Keratinocyte (primary cell): ENCODE measurements around the gene NT5C1A. TPM values are rescaled to one million over a fixed set of nuclear protein-coding genes. Genes with fewer than 3 reads are reported as not detected.

Experiments
- DNase-seq: peaks from one replicate; pipeline ENCODE4 v3.0.0-alpha.2; 2011; ENCODE audit warnings: low read depth, missing footprints, low spot score
- FAIRE-seq: peaks from 2 replicates; lab custom pipeline; 2011; peaks lifted over from hg19 to GRCh38; lab: Jason Lieb, UNC
- H2AFZ ChIP-seq: 2 replicates; pipeline ENCODE4 v1.6.0; 2012; ENCODE audit warnings: low read length, control low read depth, inconsistent platforms; ENCODE audit not compliant: control insufficient read depth
- H3K27ac ChIP-seq: 2 replicates; pipeline ENCODE4 v1.5.1; 2011; ENCODE audit warnings: low read length; ENCODE audit not compliant: control insufficient read depth, insufficient read depth
- H3K27me3 ChIP-seq: 3 replicates; pipeline ENCODE4 v1.6.0; 2011; ENCODE audit warnings: low read length; ENCODE audit not compliant: control insufficient read depth, insufficient read depth; ENCODE audit errors: extremely low read depth
- H3K36me3 ChIP-seq, 2 experiments: 2 replicates in 1 of 2; 3 replicates in 1 of 2; pipeline ENCODE4 v1.5.1; 2011; ENCODE audit warnings: low read length in 2 of 2, mild to moderate bottlenecking in 1 of 2; ENCODE audit not compliant: control insufficient read depth in 2 of 2, insufficient read depth in 2 of 2; ENCODE audit errors: extremely low read depth in 1 of 2
- H3K4me1 ChIP-seq: 3 replicates; pipeline ENCODE4 v1.5.1; 2011; ENCODE audit warnings: low read length; ENCODE audit not compliant: control insufficient read depth, insufficient read depth; ENCODE audit errors: extremely low read depth
- H3K4me2 ChIP-seq: 3 replicates; pipeline ENCODE4 v1.6.0; 2011; ENCODE audit warnings: low read depth, low read length; ENCODE audit not compliant: control insufficient read depth, insufficient read depth; ENCODE audit errors: extremely low read depth
- H3K4me3 ChIP-seq, 3 experiments: fragments of 200-600 bp in 1 of 3; sonication (generic) in 1 of 3; 2 replicates in 2 of 3; 3 replicates in 1 of 3; pipeline ENCODE4 v1.5.1; 2011 to 2016; ENCODE audit warnings: low read length in 3 of 3, mild to moderate bottlenecking in 3 of 3, control low read depth in 2 of 3, inconsistent platforms in 1 of 3, low read depth in 1 of 3, mixed read lengths in 1 of 3, mixed run types in 1 of 3, moderate library complexity in 1 of 3; ENCODE audit not compliant: control insufficient read depth in 2 of 3, insufficient read depth in 2 of 3; ENCODE audit errors: extremely low read depth in 1 of 3
- H3K79me2 ChIP-seq: 2 replicates; pipeline ENCODE4 v1.6.0; 2012; ENCODE audit warnings: low read length; ENCODE audit not compliant: control insufficient read depth, insufficient read depth
- H3K9ac ChIP-seq: 3 replicates; pipeline ENCODE4 v1.6.0; 2011; ENCODE audit warnings: low read length; ENCODE audit not compliant: control insufficient read depth, insufficient read depth; ENCODE audit errors: extremely low read depth
- H3K9me1 ChIP-seq: 3 replicates; pipeline ENCODE4 v1.6.0; 2011; ENCODE audit warnings: low read length; ENCODE audit not compliant: control insufficient read depth, insufficient read depth; ENCODE audit errors: extremely low read depth
- H3K9me3 ChIP-seq: 2 replicates; pipeline ENCODE4 v1.5.1; 2012; ENCODE audit warnings: low read depth, low read length; ENCODE audit not compliant: control insufficient read depth
- H4K20me1 ChIP-seq: 3 replicates; pipeline ENCODE4 v1.6.0; 2011; ENCODE audit warnings: low read length; ENCODE audit not compliant: control insufficient read depth, insufficient read depth; ENCODE audit errors: extremely low read depth
- EZH2 ChIP-seq: IDR thresholded peaks from one replicate; pipeline ENCODE4 v1.6.1; 2012; ENCODE audit warnings: inconsistent platforms, mild to moderate bottlenecking, low read length, moderate library complexity
- dilution Hi-C: fragments of 300-500 bp; cut with MboI; formaldehyde crosslinking; loops from one replicate; pipeline ENCODE4 v1.7.0; 2020; ENCODE audit warnings: low sequenced_read_pairs; ENCODE audit not compliant: extremely low pct_ligation_motif_present
- polyA plus RNA-seq, 5 experiments: library from polyadenylated mRNA; depleted of rRNA in 3 of 5; stranded (reverse) in 3 of 5; stranded (forward) in 1 of 5; unstranded in 1 of 5; fragments of >200 nt; gene quantifications; 1 replicate in 1 of 5; 2 replicates in 3 of 5; 3 replicates in 1 of 5; pipeline versions ENCODE4 v1.2.1 to v1.2.3, GENCODE V29; 2011 to 2012; ENCODE audit warnings: missing spikeins in 2 of 5, low read depth in 1 of 5, low replicate concordance in 1 of 5
- TF ChIP-seq, protein P1 (sequence below), 3 experiments: IDR thresholded peaks in 1 of 3; conservative IDR thresholded peaks in 1 of 3; optimal IDR thresholded peaks in 1 of 3; 2 replicates in 2 of 3; 3 replicates in 1 of 3; pipeline versions ENCODE3 to v1.5.1; 2011; ENCODE audit warnings: low read length in 3 of 3, mild to moderate bottlenecking in 3 of 3, moderate library complexity in 2 of 3, control low read depth in 1 of 3, inconsistent platforms in 1 of 3; ENCODE audit not compliant: insufficient read depth in 2 of 3; ENCODE audit errors: extremely low read depth in 1 of 3

Gene NT5C1A
- polyA plus RNA-seq, 1 donor (not counting 4 experiments of a cell fraction or from before 2014, with no cell fraction given): not detected

DNA sequence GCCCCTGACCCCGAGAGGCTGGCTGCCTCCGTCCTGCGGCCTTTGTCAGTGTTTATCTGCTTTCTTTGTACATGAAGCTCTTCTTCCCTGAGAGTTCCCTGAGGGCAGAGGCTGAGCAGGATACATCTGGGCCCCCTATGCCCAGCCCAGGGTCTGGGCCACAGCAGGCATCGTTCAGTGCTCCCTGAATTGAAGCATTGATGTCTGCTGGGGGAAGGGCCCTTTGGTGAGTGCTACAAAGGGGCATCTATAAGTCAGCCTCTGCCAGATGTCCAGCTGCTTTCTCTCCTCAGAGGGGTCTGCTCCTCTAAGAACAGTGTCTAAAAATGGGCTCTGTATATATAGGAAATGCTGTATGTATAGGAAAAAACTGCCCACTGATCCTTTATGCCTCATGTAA is 34.5 kb downstream of the NT5C1A start:
- Histone ChIP-seq H3K4me2 (no peak overlapping the region), H2AFZ (no peak overlapping the region), H3K27ac (no peak overlapping the region), H3K4me1 (no peaks in the 10 kb centered on the region), H4K20me1 (no peaks in the 10 kb centered on the region), H3K4me3 (no peak overlapping the region), H3K36me3 (no peaks in the 10 kb centered on the region), H3K9ac (no peak overlapping the region), H3K9me3 (no peaks in the 10 kb centered on the region), H3K9me1 (no peaks in the 10 kb centered on the region), H3K27me3 (peaks cover 58% of the 10 kb centered on the region), H3K79me2 (no peaks in the 10 kb centered on the region)
- dilution Hi-C loops: no loop called here
- no peak for TF ChIP-seq EZH2
- TF ChIP-seq, protein P1, sequence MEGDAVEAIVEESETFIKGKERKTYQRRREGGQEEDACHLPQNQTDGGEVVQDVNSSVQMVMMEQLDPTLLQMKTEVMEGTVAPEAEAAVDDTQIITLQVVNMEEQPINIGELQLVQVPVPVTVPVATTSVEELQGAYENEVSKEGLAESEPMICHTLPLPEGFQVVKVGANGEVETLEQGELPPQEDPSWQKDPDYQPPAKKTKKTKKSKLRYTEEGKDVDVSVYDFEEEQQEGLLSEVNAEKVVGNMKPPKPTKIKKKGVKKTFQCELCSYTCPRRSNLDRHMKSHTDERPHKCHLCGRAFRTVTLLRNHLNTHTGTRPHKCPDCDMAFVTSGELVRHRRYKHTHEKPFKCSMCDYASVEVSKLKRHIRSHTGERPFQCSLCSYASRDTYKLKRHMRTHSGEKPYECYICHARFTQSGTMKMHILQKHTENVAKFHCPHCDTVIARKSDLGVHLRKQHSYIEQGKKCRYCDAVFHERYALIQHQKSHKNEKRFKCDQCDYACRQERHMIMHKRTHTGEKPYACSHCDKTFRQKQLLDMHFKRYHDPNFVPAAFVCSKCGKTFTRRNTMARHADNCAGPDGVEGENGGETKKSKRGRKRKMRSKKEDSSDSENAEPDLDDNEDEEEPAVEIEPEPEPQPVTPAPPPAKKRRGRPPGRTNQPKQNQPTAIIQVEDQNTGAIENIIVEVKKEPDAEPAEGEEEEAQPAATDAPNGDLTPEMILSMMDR (optimal IDR thresholded peaks at IDR 0.05 in 1 of 3, IDR thresholded peaks at IDR 0.05 in 1 of 3, conservative IDR thresholded peaks at IDR 0.05 in 1 of 3; ENCODE audit: extremely low read depth in 1 of 3, insufficient read depth in 2 of 3, low read length in 3 of 3): no peak
- FAIRE-seq (no peak), DNase-seq (no peak)

DNA sequence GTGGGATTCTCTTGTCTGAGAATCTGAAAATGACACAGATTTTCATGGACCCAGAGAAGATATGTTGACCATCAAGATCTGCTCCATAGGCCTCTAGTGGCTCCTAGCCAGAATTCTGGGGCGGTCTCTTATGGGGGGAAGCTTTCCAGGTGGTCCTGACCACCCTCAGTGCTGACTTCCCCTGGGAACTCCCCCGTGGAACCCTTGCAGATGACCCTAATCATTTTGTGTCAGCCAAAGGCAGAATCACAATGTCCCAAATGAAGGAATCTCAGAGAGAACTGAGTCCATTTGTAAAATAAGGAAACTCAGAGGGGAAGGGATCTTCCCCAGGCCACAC is 36.1 kb downstream of the NT5C1A start:
- Histone ChIP-seq H3K79me2 (no peaks in the 10 kb centered on the region), H3K36me3 (no peaks in the 10 kb centered on the region), H3K4me2 (no peak overlapping the region), H3K9me3 (no peaks in the 10 kb centered on the region), H3K27me3 (peaks cover 68% of the 10 kb centered on the region), H4K20me1 (no peaks in the 10 kb centered on the region), H2AFZ (no peak overlapping the region), H3K4me3 (no peak overlapping the region), H3K4me1 (no peaks in the 10 kb centered on the region), H3K9me1 (no peaks in the 10 kb centered on the region), H3K27ac (no peak overlapping the region), H3K9ac (no peak overlapping the region)
- DNase-seq: no peak
- no peak for FAIRE-seq
- dilution Hi-C loops: no loop called here
- TF ChIP-seq EZH2: no peak
- TF ChIP-seq, protein P1 (optimal IDR thresholded peaks at IDR 0.05 in 1 of 3, IDR thresholded peaks at IDR 0.05 in 1 of 3, conservative IDR thresholded peaks at IDR 0.05 in 1 of 3; ENCODE audit: extremely low read depth in 1 of 3, insufficient read depth in 2 of 3, low read length in 3 of 3): no peak
